Omental fat pad (tissue), 4 donors: ENCODE data around the gene SEPTIN3. TPM values are rescaled to one million over a fixed set of nuclear protein-coding genes. Genes with fewer than 3 reads are reported as not detected.

Source experiments
- ATAC-seq: fragments of 150-250 bp; one replicate; pipeline ENCODE4 v1.9.1; 2016; ENCODE audit warnings: mild to moderate bottlenecking, moderate library complexity; ENCODE audit not compliant: low FRiP score
- DNase-seq: peaks from one replicate; pipeline ENCODE4 v3.0.0-alpha.2; 2019; ENCODE audit warnings: low spot score
- CTCF ChIP-seq, 3 donors: fragments of 450-650 bp; IDR thresholded peaks; one replicate each; pipeline ENCODE4 v1.5.1; 2016 to 2017; ENCODE audit warnings: antibody characterized with exemption in 3 of 3, mild to moderate bottlenecking in 3 of 3, moderate library complexity in 2 of 3
- total RNA-seq, 4 donors: library from RNA; depleted of rRNA; stranded (reverse); fragments of >200 nt; gene quantifications; one replicate each; pipeline ENCODE4 v1.1.0, GENCODE V29; 2016

Gene SEPTIN3
- total RNA-seq, 4 donors from 2014 or later = 0.13 to 0.72 (median 0.37) TPM; not detected in 1

GRCh38 chr22:41991111-41991510 is 21.9 kb downstream of the SEPTIN3 start:
- no peak for DNase-seq

GRCh38 chr22:41992496-41992895 is 23.3 kb downstream of the SEPTIN3 start:
- no peak for ATAC-seq
- DNase-seq = no peak
- no peak for TF ChIP-seq CTCF (IDR thresholded peaks at IDR 0.05)

More at GRCh38 chr22:41991111-41991510, 21.9 kb downstream of the SEPTIN3 start:
- ATAC-seq = no peak
- no peak for TF ChIP-seq CTCF (IDR thresholded peaks at IDR 0.05)

- TF ChIP-seq CTCF (IDR thresholded peaks at IDR 0.05) = no peak
- DNase-seq (no peak), ATAC-seq (no peak)
Observed at GRCh38 chr22:41995211-41995610, 26.0 kb downstream of the SEPTIN3 start.

- no peak for ATAC-seq
- DNase-seq = no peak
- TF ChIP-seq CTCF (IDR thresholded peaks at IDR 0.05) = no peak
Observed at GRCh38 chr22:41996826-41997225, 27.6 kb downstream of the SEPTIN3 start.

- DNase-seq = peak; percentile 59
- ATAC-seq = peak; percentile 90
- TF ChIP-seq CTCF (IDR thresholded peaks at IDR 0.05) = no peak
Observed at GRCh38 chr22:41998361-41999261, 29.4 kb downstream of the SEPTIN3 start, which contains the start of gene WBP2NL. TSS of gene WBP2NL (plus strand) at chr22:41998788. CDS start at chr22:41998819, 31 bp downstream.

- ATAC-seq = no peak
- no peak for TF ChIP-seq CTCF (IDR thresholded peaks at IDR 0.05)
- no peak for DNase-seq
Observed at GRCh38 chr22:42000466-42000865, 31.2 kb downstream of the SEPTIN3 start.

- DNase-seq (no peak), ATAC-seq (no peak)
- TF ChIP-seq CTCF (IDR thresholded peaks at IDR 0.05) = no peak
Observed at GRCh38 chr22:42001121-42001520, 31.9 kb downstream of the SEPTIN3 start.
